Lower leg skin (tissue), 3 donors: ENCODE results near the gene IFNAR2.

Experiments
- POLR2A ChIP-seq, 2 donors: fragments of 450-650 bp; IDR thresholded peaks; one replicate each; pipeline ENCODE4 v1.6.1; 2016 to 2017; ENCODE audit warnings: antibody characterized with exemption in 2 of 2, mild to moderate bottlenecking in 1 of 2, moderate library complexity in 1 of 2
- TF ChIP-seq, protein P1 (sequence below), 3 donors: fragments of 450-650 bp; IDR thresholded peaks; one replicate each; pipeline ENCODE4 v1.5.1; 2016; ENCODE audit warnings: antibody characterized with exemption in 3 of 3, mild to moderate bottlenecking in 3 of 3, moderate library complexity in 2 of 3

DNA sequence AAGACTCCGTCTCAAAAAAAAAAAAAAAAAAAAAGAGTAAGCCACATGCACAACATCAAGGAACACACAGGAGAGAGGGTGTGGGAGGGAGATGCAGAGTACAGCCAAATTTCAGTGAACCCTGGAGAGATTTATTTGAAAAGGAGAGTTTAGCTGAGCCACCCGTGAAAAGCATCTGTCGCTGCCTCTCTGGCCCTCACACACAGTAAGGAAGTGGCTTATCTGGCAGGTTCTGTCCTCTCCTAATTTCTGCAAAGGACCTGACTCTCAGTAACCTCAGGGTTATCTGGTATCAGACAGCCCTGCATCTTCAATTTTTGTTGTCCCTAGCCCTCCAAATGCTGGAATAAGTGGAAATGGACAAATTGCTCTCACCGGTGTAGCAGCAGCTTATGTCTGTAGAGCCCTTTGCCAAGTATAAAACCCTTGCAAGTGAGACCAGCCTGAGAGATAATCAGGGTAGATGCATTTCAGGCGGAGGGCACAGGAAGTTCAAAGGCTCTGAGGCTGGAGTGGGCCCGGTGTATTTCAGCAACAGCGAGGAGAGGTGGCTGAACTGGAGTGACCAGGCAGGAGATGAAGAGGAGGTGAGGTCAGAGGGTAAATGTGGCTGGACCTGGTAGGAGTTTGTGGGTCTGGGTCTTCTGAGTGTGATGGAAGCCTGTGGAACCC, 19.7 kb downstream of the IFNAR2 start:
- TF ChIP-seq, protein P1, sequence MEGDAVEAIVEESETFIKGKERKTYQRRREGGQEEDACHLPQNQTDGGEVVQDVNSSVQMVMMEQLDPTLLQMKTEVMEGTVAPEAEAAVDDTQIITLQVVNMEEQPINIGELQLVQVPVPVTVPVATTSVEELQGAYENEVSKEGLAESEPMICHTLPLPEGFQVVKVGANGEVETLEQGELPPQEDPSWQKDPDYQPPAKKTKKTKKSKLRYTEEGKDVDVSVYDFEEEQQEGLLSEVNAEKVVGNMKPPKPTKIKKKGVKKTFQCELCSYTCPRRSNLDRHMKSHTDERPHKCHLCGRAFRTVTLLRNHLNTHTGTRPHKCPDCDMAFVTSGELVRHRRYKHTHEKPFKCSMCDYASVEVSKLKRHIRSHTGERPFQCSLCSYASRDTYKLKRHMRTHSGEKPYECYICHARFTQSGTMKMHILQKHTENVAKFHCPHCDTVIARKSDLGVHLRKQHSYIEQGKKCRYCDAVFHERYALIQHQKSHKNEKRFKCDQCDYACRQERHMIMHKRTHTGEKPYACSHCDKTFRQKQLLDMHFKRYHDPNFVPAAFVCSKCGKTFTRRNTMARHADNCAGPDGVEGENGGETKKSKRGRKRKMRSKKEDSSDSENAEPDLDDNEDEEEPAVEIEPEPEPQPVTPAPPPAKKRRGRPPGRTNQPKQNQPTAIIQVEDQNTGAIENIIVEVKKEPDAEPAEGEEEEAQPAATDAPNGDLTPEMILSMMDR (IDR thresholded peaks at IDR 0.05) = no peak
- TF ChIP-seq POLR2A (IDR thresholded peaks at IDR 0.05) = no peak
